ENCODE data around the gene TTBK2. TPM values are rescaled to one million over a fixed set of nuclear protein-coding genes. Genes with fewer than 3 reads are reported as not detected.
A peak's percentile ranks its signal among the peaks of the same experiment; 100 is the strongest.

Gene TTBK2
- total RNA-seq, 1 donor from 2014 or later: 32.4 TPM

DNA sequence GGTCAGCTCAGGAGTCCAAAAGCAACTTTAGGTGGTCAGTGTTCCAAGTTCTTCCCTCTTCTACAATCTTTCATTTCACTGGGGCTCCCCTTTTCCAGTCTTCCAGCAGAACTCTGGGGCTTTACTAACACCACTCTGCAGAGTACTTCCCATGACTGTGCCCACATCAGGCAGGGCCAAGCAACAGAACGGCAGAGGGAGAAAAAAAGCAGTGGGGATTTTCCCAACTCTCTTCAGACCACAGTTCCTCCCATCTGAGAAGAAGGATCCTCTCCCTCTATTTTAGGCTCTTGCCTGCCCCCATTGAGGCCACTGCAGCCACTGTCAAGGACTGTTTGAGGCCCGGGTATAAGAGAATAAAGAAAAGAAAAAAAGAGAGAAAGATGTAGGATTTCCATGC, 70.7 kb downstream of the TTBK2 start:
- TF ChIP-seq EZH2phosphoT487 (IDR thresholded peaks at IDR 0.05): no peak
- no peak for TF ChIP-seq CTCF (IDR thresholded peaks at IDR 0.05)
- TF ChIP-seq EZH2 (IDR thresholded peaks at IDR 0.05): no peak
- H3K9me3 Mint-ChIP-seq: no peaks in the 10 kb centered on the region

DNA sequence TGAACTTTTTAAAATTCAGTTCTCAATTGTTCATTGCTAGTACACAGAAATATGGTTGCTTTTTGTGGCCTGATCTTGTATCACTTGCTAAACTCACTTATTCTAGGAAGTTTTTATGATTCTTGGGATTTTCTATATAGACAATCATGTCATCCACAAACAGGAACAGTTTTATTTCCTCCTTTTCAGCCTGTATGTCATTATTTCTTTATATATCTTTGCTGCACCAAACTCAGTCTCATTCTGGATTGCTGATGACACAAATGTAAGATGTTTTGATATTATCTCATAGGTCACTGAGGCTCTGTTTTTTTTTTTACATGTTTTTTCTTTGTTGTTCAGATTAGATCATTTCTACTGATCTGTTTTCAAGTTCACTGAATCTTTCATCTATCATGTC, 71.7 kb downstream of the TTBK2 start:
- Histone ChIP-seq H4K20me1 (ENCODE audit: low read depth) (no peaks in the 10 kb centered on the region), H3K4me1 (peaks cover 9% of the 10 kb centered on the region), H3K9ac (no peak overlapping the region), H3F3A (ENCODE audit: low read depth) (no peaks in the 10 kb centered on the region), H3K27ac (no peak overlapping the region), H2AFZ (replicated peaks) (no peak overlapping the region), H3K4me2 (no peak overlapping the region), H3K9me3 (ENCODE audit: low read depth) (no peaks in the 10 kb centered on the region), H3K36me3 (no peaks in the 10 kb centered on the region), H3K79me2 (ENCODE audit: low read depth) (no peaks in the 10 kb centered on the region), H3K27me3 (no peaks in the 10 kb centered on the region), H3K4me3 (no peak overlapping the region)
- H3K27ac Mint-ChIP-seq: no peak overlapping the region
- H3K9me3 Mint-ChIP-seq: peaks cover 3% of the 10 kb centered on the region
- H3K4me3 Mint-ChIP-seq: no peak overlapping the region
- no peaks in the 10 kb centered on the region for H3K27me3 Mint-ChIP-seq (ENCODE audit: insufficient read depth, low read depth)
- H3K36me3 Mint-ChIP-seq: peaks cover 18% of the 10 kb centered on the region
- H3K4me1 Mint-ChIP-seq: no peaks in the 10 kb centered on the region
- DNase-seq (ENCODE audit: low spot score): no peak
- TF ChIP-seq EZH2phosphoT487 (IDR thresholded peaks at IDR 0.05) (no peak), EZH2 (IDR thresholded peaks at IDR 0.05) (no peak), CTCF (IDR thresholded peaks at IDR 0.05) (no peak)

More for the DNA sequence above, 70.7 kb downstream of the TTBK2 start:
- Histone ChIP-seq H4K20me1 (ENCODE audit: low read depth) (no peaks in the 10 kb centered on the region), H2AFZ (replicated peaks) (no peak overlapping the region), H3K4me3 (no peak overlapping the region), H3K79me2 (ENCODE audit: low read depth) (no peaks in the 10 kb centered on the region), H3K27me3 (no peaks in the 10 kb centered on the region), H3K4me2 (no peak overlapping the region), H3F3A (ENCODE audit: low read depth) (no peaks in the 10 kb centered on the region), H3K4me1 (peaks cover 9% of the 10 kb centered on the region), H3K9me3 (ENCODE audit: low read depth) (no peaks in the 10 kb centered on the region), H3K36me3 (no peaks in the 10 kb centered on the region), H3K9ac (no peak overlapping the region), H3K27ac (no peak overlapping the region)
- H3K36me3 Mint-ChIP-seq: peaks cover 13% of the 10 kb centered on the region
- no peaks in the 10 kb centered on the region for H3K27me3 Mint-ChIP-seq (ENCODE audit: insufficient read depth, low read depth)
- H3K4me3 Mint-ChIP-seq: no peak overlapping the region
- no peak for DNase-seq (ENCODE audit: low spot score)
- H3K27ac Mint-ChIP-seq: no peak overlapping the region
- no peaks in the 10 kb centered on the region for H3K4me1 Mint-ChIP-seq

GRCh38 chr15:42846647-42847046, 73.9 kb downstream of the TTBK2 start:
- Histone ChIP-seq H3K9me3 (ENCODE audit: low read depth) (no peaks in the 10 kb centered on the region), H3K27ac (no peak overlapping the region), H3K9ac (no peak overlapping the region), H3F3A (ENCODE audit: low read depth) (no peaks in the 10 kb centered on the region), H2AFZ (replicated peaks) (no peak overlapping the region), H3K4me1 (peaks cover 9% of the 10 kb centered on the region), H3K27me3 (no peaks in the 10 kb centered on the region), H3K79me2 (ENCODE audit: low read depth) (no peaks in the 10 kb centered on the region), H3K4me2 (peak overlapping the region; percentile 49), H4K20me1 (ENCODE audit: low read depth) (no peaks in the 10 kb centered on the region), H3K4me3 (no peak overlapping the region), H3K36me3 (no peaks in the 10 kb centered on the region)
- DNase-seq (ENCODE audit: low spot score): peak; percentile 60
- no peaks in the 10 kb centered on the region for H3K27me3 Mint-ChIP-seq (ENCODE audit: insufficient read depth, low read depth)
- no peaks in the 10 kb centered on the region for H3K4me1 Mint-ChIP-seq
- peaks cover 5% of the 10 kb centered on the region for H3K9me3 Mint-ChIP-seq
- no peak overlapping the region for H3K4me3 Mint-ChIP-seq
- H3K27ac Mint-ChIP-seq: no peak overlapping the region
- H3K36me3 Mint-ChIP-seq: peaks cover 17% of the 10 kb centered on the region
- TF ChIP-seq CTCF (IDR thresholded peaks at IDR 0.05) (no peak), EZH2phosphoT487 (IDR thresholded peaks at IDR 0.05) (no peak), EZH2 (IDR thresholded peaks at IDR 0.05) (no peak)

All from neural progenitor cell (in vitro differentiated cells).